H1 (cell line): ENCODE results near the gene LRRK1. TPM values are rescaled to one million over a fixed set of nuclear protein-coding genes. Genes with fewer than 3 reads are reported as not detected.

ENCODE experiments used
- CTCF ChIA-PET: fragments of 300-600 bp; sonication (Branson Sonifier 250); formaldehyde crosslinking; loops from one replicate; lab custom pipeline; 2021; ENCODE audit not compliant: partially characterized antibody; lab: Charles Lee
- POLR2A ChIA-PET: fragments of 300-600 bp; sonication (Branson Sonifier 250); formaldehyde crosslinking; loops from one replicate; lab custom pipeline; 2021; ENCODE audit warnings: inconsistent platforms; ENCODE audit not compliant: partially characterized antibody; lab: Charles Lee
- DNase-seq, 2 experiments: peaks; one replicate each; pipeline versions ENCODE4 v3.0.0 to v3.0.0-alpha.2; 2010 to 2022; ENCODE audit warnings: low spot score in 2 of 2, low read depth in 1 of 2, mixed read lengths in 1 of 2
- FAIRE-seq: peaks from 2 replicates; lab custom pipeline; 2011; peaks lifted over from hg19 to GRCh38; lab: Jason Lieb, UNC
- H2AFZ ChIP-seq: 2 replicates; pipeline ENCODE4 v1.8.1; 2012; ENCODE audit warnings: low read length, inconsistent platforms
- H2AK5ac ChIP-seq: 2 replicates; pipeline ENCODE4 v1.6.1; 2013; ENCODE audit warnings: low read depth, low read length
- H2BK120ac ChIP-seq: replicated peaks from 2 replicates; pipeline ENCODE3; 2013; ENCODE audit warnings: low read depth, low read length, inconsistent platforms
- H2BK12ac ChIP-seq: 2 replicates; pipeline ENCODE4 v1.6.1; 2013; ENCODE audit warnings: low read depth, low read length
- H2BK15ac ChIP-seq: 2 replicates; pipeline ENCODE4 v1.6.1; 2013; ENCODE audit warnings: low read length
- H2BK20ac ChIP-seq: 2 replicates; pipeline ENCODE4 v1.6.1; 2013; ENCODE audit warnings: low read length
- H2BK5ac ChIP-seq: 2 replicates; pipeline ENCODE4 v1.6.1; 2013; ENCODE audit warnings: low read depth, low read length
- H3K14ac ChIP-seq: 2 replicates; pipeline ENCODE4 v1.6.1; 2013; ENCODE audit warnings: inconsistent platforms; ENCODE audit not compliant: insufficient read length
- H3K18ac ChIP-seq: 2 replicates; pipeline ENCODE4 v1.6.1; 2013; ENCODE audit warnings: low read length; ENCODE audit errors: extremely low read depth
- H3K23ac ChIP-seq: 2 replicates; pipeline ENCODE4 v1.6.1; 2013; ENCODE audit warnings: inconsistent platforms; ENCODE audit not compliant: insufficient read length
- H3K23me2 ChIP-seq: 2 replicates; pipeline ENCODE4 v1.6.1; 2013; ENCODE audit warnings: low read depth, low read length
- H3K27ac ChIP-seq: 2 replicates; pipeline ENCODE4 v1.6.1; 2011; ENCODE audit warnings: low read depth, low read length, inconsistent platforms
- H3K27me3 ChIP-seq, 4 experiments: replicated peaks in 1 of 4; 1 replicate in 1 of 4; 2 replicates in 3 of 4; pipeline versions ENCODE4 v1.6.1 to v1.8.1; 2011 to 2013; ENCODE audit warnings: low read length in 3 of 4, mild to moderate bottlenecking in 3 of 4, inconsistent platforms in 2 of 4, mixed read lengths in 2 of 4, moderate library complexity in 1 of 4; ENCODE audit not compliant: control insufficient read depth in 3 of 4, insufficient read depth in 3 of 4; ENCODE audit errors: extremely low read depth in 1 of 4
- H3K36me3 ChIP-seq, 4 experiments: 2 replicates each; pipeline versions ENCODE4 v1.6.1 to v1.8.1; 2011 to 2013; ENCODE audit warnings: mild to moderate bottlenecking in 4 of 4, low read length in 3 of 4, moderate library complexity in 2 of 4, control low read depth in 1 of 4, inconsistent platforms in 1 of 4; ENCODE audit not compliant: insufficient read depth in 4 of 4, control insufficient read depth in 2 of 4
- H3K4ac ChIP-seq: replicated peaks from 2 replicates; pipeline ENCODE3; 2013; ENCODE audit warnings: low read length, low read depth, mixed read lengths, inconsistent platforms; ENCODE audit not compliant: insufficient read length
- H3K4me1 ChIP-seq, 4 experiments: replicated peaks in 1 of 4; 1 replicate in 1 of 4; 2 replicates in 3 of 4; pipeline versions ENCODE4 v1.6.1 to v1.8.1; 2011 to 2013; ENCODE audit warnings: low read length in 3 of 4, inconsistent platforms in 2 of 4, mixed read lengths in 1 of 4; ENCODE audit not compliant: insufficient read depth in 4 of 4, control insufficient read depth in 3 of 4
- H3K4me2 ChIP-seq, 2 experiments: 2 replicates each; pipeline versions ENCODE4 v1.6.1 to v1.8.1; 2011 to 2013; ENCODE audit warnings: low read depth in 2 of 2, low read length in 2 of 2, control low read depth in 1 of 2, inconsistent platforms in 1 of 2, mild to moderate bottlenecking in 1 of 2; ENCODE audit not compliant: insufficient read depth in 1 of 2
- H3K4me3 ChIP-seq, 4 experiments: fragments of 200-600, 300-600 bp in 1 of 4; sonication (generic), shearing (Covaris generic), sonication (Bioruptor Twin) in 1 of 4; 2 replicates each; pipeline versions ENCODE4 v1.5.1 to v1.8.1; 2011 to 2016; ENCODE audit warnings: low read length in 4 of 4, low read depth in 3 of 4, control low read depth in 2 of 4, inconsistent platforms in 2 of 4, mild to moderate bottlenecking in 2 of 4, mixed read lengths in 1 of 4, moderate library complexity in 1 of 4; ENCODE audit not compliant: insufficient read depth in 2 of 4; ENCODE audit errors: extremely low read depth in 1 of 4
- H3K56ac ChIP-seq: replicated peaks from 2 replicates; pipeline ENCODE3; 2013; ENCODE audit warnings: low read depth, mild to moderate bottlenecking, mixed read lengths, low read length, inconsistent platforms; ENCODE audit not compliant: insufficient read length
- H3K79me1 ChIP-seq: 2 replicates; pipeline ENCODE4 v1.6.1; 2013; ENCODE audit warnings: low read depth, low read length, control low read depth
- H3K79me2 ChIP-seq, 2 experiments: 2 replicates each; pipeline versions ENCODE4 v1.6.1 to v1.8.1; 2012 to 2013; ENCODE audit warnings: low read length in 2 of 2, mild to moderate bottlenecking in 2 of 2, inconsistent platforms in 1 of 2; ENCODE audit not compliant: insufficient read depth in 2 of 2, control insufficient read depth in 1 of 2
- H3K9ac ChIP-seq, 4 experiments: replicated peaks in 1 of 4; 1 replicate in 1 of 4; 2 replicates in 3 of 4; pipeline versions ENCODE4 v1.6.1 to v1.8.1; 2011 to 2013; ENCODE audit warnings: low read depth in 3 of 4, low read length in 3 of 4, control low read depth in 2 of 4, mild to moderate bottlenecking in 2 of 4, moderate library complexity in 2 of 4, inconsistent platforms in 1 of 4; ENCODE audit errors: extremely low read depth in 1 of 4
- H3K9me3 ChIP-seq, 2 experiments: 2 replicates each; pipeline versions ENCODE4 v1.6.1 to v1.8.1; 2012 to 2013; ENCODE audit warnings: mild to moderate bottlenecking in 2 of 2, moderate library complexity in 2 of 2, control low read depth in 1 of 2, inconsistent platforms in 1 of 2, low read depth in 1 of 2, low read length in 1 of 2, mixed read lengths in 1 of 2; ENCODE audit not compliant: insufficient read depth in 2 of 2
- H4K20me1 ChIP-seq, 2 experiments: replicated peaks in 1 of 2; 2 replicates each; pipeline versions ENCODE3 to v1.8.1; 2011 to 2013; ENCODE audit warnings: inconsistent platforms in 2 of 2, low read length in 2 of 2, mild to moderate bottlenecking in 1 of 2; ENCODE audit not compliant: insufficient read depth in 2 of 2, control insufficient read depth in 1 of 2
- H4K5ac ChIP-seq: 2 replicates; pipeline ENCODE4 v1.6.1; 2013; ENCODE audit warnings: low read length, low read depth, mixed read lengths, inconsistent platforms; ENCODE audit not compliant: insufficient read length
- H4K8ac ChIP-seq: 2 replicates; pipeline ENCODE4 v1.8.0; 2013; ENCODE audit warnings: mild to moderate bottlenecking, moderate library complexity, low read length, inconsistent platforms; ENCODE audit not compliant: insufficient read depth; ENCODE audit errors: extremely low read depth
- H4K91ac ChIP-seq: replicated peaks from 2 replicates; pipeline ENCODE3; 2013; ENCODE audit warnings: low read length, mixed read lengths, inconsistent platforms; ENCODE audit not compliant: insufficient read length
- BRCA1 ChIP-seq: IDR thresholded peaks from 2 replicates; pipeline ENCODE4 v1.6.1; 2012; ENCODE audit warnings: low read depth, low read length, improper control_type of control experiment
- RFX5 ChIP-seq: IDR thresholded peaks from 2 replicates; pipeline ENCODE4 v1.6.1; 2011; ENCODE audit warnings: low read depth, low read length, improper control_type of control experiment, borderline replicate concordance
- WGBS, 2 experiments: shearing (Covaris generic) in 1 of 2; methylation state at CpG; one replicate each; pipeline versions ENCODE4 v1.1.6 to v1.1.7; 2013 to 2015; ENCODE audit warnings: low lambda C conversion rate in 2 of 2, mixed read lengths in 2 of 2, inconsistent platforms in 1 of 2, low coverage in 1 of 2, missing lambda C conversion rate in 1 of 2; ENCODE audit not compliant: insufficient replicate concordance in 2 of 2, insufficient coverage in 1 of 2, insufficient read length in 1 of 2; ENCODE audit errors: extremely low coverage in 1 of 2, missing lambda C conversion rate in 1 of 2; 5-methylcytosine and 5-hydroxymethylcytosine counted together
- polyA plus RNA-seq, 7 experiments: library from polyadenylated mRNA; depleted of rRNA in 3 of 7; stranded (reverse) in 5 of 7; unstranded in 2 of 7; fragments of >200 nt in 5 of 7; fragments of 200-250 nt in 2 of 7; gene quantifications; 1 replicate in 5 of 7; 2 replicates in 1 of 7; 4 replicates in 1 of 7; pipeline versions ENCODE4 v1.2.1 to v1.2.3, GENCODE V29; 2011 to 2013; ENCODE audit warnings: missing spikeins in 2 of 7, mixed read lengths in 2 of 7
- total RNA-seq: library from RNA; stranded (reverse); fragmentation: NEBNext Ultra II Directional; extraction: Animal tissue kit (Norgen Biotek cat#: 25700); gene quantifications from 2 replicates; pipeline ENCODE4 v1.2.1, GENCODE V29; 2021

The LRRK1 gene
- total and polyA plus RNA-seq, 2 of the 8 experiments (the other 6 are each of a cell fraction or from before 2014, with no cell fraction given), result 1.2 to 3.6 TPM

GRCh38 chr15:100878130-100878529 is 41.0 kb upstream of the LRRK1 start:
- Histone ChIP-seq H2AK5ac (no peak overlapping the region), H3K4ac (no peak overlapping the region), H3K36me3 (no peaks in the 10 kb centered on the region; a peak in 1 of 8 replicates), H3K27me3 (peaks cover 16 to 52% (median 48%) of the 10 kb centered on the region in 4 experiments), H3K56ac (no peak overlapping the region), H2BK12ac (0 out of 2 replicates have a peak overlapping the region, but pooled peaks have one; percentile 12), H3K4me2 (peak overlapping the region in 1 of 2 experiments; percentile 79; a peak in 3 of 4 replicates), H3K23ac (no peak overlapping the region), H3K79me2 (no peaks in the 10 kb centered on the region), H2BK5ac (0 out of 2 replicates have a peak overlapping the region, but pooled peaks have one; percentile 2), H3K4me1 (peaks cover 0 to 13% (median 8%) of the 10 kb centered on the region in 4 experiments; a peak in 5 of 7 replicates), H3K14ac (no peak overlapping the region), H3K23me2 (peaks cover 12% of the 10 kb centered on the region; the same call in 1 of the 2 replicates), H3K79me1 (no peaks in the 10 kb centered on the region), H4K20me1 (no peaks in the 10 kb centered on the region), H3K9me3 (no peaks in the 10 kb centered on the region), H3K27ac (no peak overlapping the region), H2AFZ (no peak overlapping the region), H4K91ac (no peak overlapping the region), H2BK20ac (no peak overlapping the region), H2BK15ac (no peak overlapping the region), H3K9ac (no peak overlapping the region), H4K5ac (no peak overlapping the region), H3K4me3 (peak overlapping the region in 1 of 4 experiments; percentile 59; a peak in 1 of 8 replicates), H4K8ac (no peak overlapping the region), H2BK120ac (no peak overlapping the region), H3K18ac (no peak overlapping the region; the same call in 1 of the 2 replicates)
- no peak for DNase-seq
- no peak for FAIRE-seq
- TF ChIP-seq BRCA1 (no peak), RFX5 (no peak)
- POLR2A ChIA-PET, result interaction anchor here (1.1 kb wide), 1 partner anchor 187 kb away, joined by 3 read pairs; no protein-coding TSS in a partner anchor
- CTCF ChIA-PET, result interaction anchor here (0.9 to 5.3 kb wide), 15 partner anchors 10 to 539 kb away, joined by 3 to 34 read pairs (median 5); partner anchors contain the start of gene LRRK1
- WGBS, 2 experiments, result 86% methylated on average over 11 of the region's 11 CpGs; no CpG with 5 or more reads in 1 of the 2 experiments
